Activated CD4-positive, CD25-positive, alpha-beta regulatory T cell (primary cell): ENCODE data around the gene SLC12A8.

Experiments used
- DNase-seq, 4 experiments: peaks; one replicate each; lab custom pipeline; 2025; lab: John Stamatoyannopoulos, UW

Gene SLC12A8

DNA sequence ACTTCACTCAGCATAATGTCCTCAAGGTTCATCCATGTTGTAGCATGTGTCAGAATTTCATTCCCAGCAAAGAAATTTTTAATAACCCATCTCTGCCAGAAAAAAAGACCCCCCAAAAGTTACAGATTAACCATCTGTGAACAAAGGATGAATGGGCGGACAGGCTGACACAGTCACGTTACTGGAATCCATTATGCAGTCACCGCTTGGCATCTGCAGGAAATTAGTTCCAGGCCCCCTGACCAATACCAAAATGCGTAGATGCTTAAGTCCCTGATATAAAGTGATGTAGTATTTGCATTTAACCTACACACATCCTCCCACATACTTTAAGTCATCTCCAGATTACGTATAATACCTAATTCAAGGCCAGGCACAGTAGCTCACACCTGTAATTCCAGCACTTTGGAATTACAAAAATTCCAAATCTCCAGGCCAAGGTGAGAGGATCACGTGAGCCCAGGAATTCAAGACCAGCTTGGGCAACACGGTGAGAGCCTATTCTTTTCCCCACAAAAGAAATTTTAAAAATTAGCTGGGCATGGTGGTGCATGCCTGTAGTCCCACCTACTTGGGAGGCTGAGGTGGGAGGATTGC, 1.5 kb upstream of the SLC12A8 start:
- DNase-seq, result no peak

DNA sequence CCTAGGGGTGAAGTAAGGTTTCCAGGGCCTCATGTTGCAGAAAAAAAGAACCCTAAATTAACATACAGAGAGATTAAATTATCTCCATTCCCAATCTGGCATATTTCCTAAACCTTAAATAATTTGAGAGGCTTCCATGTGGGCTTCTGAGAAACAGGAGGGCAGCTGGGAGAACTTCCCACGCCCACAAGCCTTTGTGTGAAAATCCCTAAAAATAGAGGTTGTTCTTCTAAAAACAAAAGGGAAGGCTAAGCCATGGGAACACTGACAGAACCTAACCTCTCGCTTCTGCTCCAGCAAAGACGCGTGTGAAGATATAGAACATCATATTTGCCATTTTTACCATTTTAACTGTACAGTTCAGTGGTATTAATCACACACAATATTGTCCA, 812 bp upstream of the SLC12A8 start:
- no peak for DNase-seq

DNA sequence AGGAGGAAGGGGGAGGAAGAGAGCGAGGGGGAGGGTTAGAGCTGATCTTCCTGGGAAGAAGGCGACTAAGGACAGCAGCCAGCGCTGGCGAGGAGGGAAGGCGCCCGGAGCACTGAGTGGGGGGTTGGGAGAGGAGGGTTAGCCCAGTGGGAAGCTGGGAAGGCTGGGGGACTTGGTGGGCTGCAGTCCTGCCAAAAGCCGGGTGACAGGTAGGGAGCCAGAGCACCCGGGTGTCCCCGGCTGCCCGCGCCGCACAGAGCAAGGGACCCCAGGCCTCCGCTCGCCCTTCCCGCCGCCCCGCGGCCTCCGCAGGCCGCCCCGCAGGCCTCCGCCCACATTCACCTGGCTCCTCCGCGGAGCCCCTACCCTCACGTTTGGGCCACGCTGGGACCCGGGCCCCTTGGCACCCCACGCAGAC, 448 bp downstream of the SLC12A8 start:
- no peak for DNase-seq

DNA sequence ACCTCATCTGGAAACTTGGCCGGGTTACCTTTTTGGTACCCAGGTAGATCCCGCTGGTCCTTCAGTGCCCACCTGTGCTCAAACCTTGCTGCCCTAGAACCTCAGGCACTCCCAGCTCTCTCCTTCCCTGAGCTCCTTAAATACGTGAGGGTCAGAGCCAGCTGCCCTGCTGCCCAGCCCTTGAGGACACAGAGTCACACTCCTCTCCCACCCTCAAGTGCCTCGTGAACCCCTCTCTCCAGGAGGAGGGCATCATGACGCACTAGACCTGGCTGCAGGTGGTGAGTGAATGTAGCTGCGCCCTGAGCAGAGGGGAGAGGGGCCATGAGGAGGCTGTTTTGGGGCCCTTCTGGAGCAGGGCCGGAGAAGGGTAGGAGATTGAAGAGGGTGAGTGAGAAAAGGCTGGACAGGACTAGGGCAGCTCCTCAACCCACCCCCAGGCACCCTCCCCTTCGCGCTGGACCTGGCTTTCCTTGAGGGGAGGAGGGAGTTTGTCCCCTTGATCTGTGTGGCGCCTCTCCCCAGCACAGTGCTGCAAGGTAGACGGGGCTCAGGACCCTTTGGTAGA, 941 bp downstream of the SLC12A8 start:
- no peak for DNase-seq

DNA sequence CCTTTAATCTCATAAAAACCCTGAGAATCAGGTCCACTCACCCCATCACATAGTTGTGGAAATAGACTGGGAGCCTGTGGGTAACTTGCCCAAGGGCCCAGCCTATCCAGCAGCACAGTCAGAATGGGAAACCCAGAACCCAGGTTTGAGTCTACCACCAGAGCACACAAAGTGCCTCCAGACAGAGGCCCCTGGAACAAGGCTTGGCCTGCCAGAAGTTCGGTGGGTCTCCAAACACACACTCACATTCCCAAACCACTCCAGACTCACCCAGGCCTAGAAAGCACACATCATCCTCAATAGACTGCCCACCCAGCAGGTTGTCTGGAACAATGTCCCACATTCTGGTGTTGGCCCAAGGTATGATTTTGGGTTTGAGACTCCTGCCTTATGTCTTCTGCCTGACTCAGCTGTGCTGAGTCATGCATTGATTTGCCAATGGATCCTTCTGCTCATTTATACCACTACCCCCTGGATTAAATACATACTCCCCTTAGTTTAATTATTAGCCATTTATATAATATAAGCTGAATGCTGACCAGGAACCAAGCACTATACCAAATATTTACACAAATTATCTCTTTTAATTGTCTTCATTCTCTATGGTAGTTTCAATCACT, 4.5 kb downstream of the SLC12A8 start:
- no peak for DNase-seq

DNA sequence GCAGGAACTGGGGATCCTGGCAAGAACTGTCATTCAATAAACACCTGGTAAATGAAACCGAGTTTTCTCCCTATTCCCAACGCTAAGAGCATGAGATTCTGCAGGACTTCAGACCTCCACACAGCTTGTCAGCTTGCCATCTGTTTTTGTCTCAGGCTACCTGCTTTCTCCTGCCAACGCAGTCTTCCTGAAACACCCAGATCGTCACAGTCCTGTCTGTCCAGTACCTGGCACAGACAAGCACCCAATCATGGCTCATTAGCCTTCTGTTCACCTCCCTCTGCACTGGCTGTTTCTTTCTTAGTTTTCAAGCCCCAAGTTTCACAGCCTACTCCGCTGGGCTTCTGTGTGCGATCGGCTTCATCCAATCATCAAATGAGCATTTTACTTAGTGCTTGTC, 5.0 kb downstream of the SLC12A8 start:
- DNase-seq, result no peak

DNA sequence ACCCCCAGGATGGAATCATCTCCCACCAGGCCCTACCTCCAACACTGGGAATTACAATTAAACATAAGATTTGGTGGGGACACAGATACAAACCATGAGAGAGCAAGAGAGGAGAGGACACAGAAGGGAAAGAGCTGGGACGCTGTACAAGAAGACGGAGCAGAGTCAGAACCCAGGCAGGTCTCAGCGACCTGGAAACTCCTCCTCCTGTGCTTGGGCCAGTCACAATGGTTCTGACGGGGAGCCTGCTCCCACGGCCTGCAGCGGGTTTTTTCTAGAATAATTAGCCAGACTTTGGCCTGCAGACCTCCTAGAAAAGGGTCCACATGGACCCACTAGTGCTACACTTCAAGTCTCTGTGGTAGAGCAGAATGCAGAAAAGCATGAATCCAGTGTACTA, 5.6 kb downstream of the SLC12A8 start:
- DNase-seq, result no peak

DNA sequence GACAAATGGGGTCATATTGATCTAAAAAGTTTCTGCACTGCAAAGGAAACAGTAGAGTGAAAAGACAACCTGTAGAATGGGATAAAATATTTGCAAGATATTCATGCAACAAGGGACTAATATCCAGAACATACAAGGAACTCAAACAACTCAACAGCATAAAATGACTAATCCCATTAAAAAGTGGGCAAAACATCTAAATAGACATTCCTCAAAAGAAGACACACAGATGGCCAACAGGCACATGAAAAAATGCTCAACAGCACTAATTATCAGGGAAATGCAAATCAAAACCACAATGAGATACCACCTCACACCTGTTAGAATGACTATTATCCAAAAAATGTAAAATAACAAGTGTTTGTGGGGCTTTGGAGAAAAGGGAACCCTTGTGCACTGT, 8.8 kb downstream of the SLC12A8 start:
- no peak for DNase-seq

DNA sequence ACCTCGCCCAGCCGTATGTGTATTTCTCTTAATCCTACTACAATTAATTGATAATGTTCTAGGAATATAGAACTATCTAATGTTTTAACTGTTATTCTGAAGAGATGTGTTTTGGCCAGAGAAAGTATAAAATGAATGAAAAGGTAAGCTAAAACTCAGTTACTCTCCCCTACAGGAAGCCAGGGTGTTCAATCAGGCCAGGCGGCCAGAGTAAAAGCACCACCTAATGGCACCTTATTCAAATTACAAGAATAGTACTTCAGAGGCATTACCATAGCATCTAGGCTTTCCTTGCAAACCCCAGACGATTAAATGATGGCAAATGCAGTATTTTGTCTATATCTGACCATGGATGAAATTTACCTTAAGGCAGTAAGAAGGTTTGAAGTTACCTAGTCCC, 10.4 kb downstream of the SLC12A8 start:
- DNase-seq, result no peak

DNA sequence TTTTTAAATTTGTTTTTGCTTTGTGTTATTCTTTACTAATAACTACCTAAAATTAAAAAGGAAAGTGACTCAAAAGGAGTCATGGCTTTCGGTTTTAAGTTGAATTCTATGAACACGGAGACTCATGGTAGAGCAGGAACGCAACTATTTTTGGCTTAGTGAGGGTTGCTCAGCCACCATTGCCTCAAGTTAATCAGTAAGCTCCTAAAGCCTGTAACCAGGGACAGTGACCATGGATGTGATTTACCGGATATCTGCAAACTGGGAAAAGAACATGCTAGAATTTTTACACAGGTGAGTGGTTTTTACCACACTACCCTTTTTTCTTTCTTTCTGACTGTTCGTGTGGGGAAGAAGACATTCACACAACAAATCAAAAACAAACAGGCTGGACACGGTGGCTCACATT, 11.8 kb downstream of the SLC12A8 start:
- no peak for DNase-seq

DNA sequence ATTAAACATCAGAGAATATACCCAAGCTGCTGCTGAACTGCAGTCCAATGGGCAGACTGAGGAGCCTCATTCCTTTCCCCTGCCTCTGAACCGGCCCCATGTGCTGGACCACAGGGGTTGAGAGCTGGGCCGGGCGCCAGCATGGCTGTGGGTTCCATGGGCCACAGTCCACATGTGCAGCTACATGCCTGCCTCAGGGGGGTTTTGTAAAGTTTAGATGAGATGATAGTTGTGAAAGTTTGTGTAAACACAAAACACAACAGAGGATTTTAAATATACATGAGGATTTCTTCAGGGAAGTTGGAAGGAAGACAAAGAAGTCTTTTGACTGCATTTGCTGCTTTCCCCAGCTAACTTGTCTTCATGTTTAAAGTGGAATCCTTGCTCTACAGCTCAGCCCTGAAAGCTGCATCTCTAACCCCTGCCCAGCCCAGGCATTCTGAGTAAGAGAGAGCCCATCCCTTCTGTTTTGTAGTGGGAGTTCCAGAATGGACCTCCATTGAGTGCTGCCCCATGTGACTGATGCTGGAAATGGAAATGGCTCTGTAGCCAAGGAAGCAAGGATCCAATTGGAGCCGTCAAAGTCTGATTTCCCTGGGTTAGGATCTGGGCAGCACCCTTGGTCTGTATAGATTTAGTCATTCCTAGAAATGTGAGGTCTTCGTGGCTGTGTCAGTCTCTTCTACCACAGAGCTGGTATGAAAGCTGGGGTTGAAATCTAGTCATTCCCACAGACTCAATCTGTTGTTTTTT, 17.5 kb downstream of the SLC12A8 start:
- no peak for DNase-seq

DNA sequence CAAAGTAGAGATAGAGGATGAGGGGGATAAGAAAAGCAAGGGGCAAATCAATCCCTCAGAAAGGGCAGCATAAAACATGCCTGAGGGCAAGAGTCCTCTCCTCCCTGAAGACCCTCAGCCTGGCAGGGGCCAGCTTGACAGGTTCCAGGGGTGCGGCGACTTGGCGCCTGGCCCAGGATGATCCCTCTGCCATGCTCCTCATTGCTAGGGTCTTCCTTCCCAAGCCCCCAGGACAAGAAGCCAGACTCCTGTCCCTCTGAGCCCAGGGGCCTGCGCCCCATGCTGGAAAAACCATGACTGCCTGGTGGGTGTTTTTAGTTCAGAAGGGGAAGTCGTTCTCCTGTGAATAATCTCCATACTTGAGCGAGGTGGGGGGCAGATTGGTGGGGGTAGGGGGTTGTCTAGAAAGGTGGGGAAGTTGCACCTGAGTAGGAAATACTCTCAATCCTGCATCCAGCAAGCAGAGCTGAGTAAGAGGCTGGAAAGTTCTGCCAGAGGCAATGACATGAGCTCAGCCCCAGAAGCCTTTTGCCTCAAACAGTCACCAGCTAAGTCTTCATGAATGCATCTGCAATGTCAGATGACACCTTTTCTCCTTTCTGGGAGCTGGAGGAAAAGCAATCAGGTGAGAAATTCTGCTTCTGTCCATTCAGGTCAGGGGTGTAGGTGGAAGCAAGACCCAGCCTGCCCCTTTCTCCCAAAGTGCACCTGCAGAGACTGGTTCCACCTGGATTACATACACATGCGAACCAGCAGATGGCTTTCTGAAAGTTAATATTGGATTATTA, 18.3 kb downstream of the SLC12A8 start:
- no peak for DNase-seq

DNA sequence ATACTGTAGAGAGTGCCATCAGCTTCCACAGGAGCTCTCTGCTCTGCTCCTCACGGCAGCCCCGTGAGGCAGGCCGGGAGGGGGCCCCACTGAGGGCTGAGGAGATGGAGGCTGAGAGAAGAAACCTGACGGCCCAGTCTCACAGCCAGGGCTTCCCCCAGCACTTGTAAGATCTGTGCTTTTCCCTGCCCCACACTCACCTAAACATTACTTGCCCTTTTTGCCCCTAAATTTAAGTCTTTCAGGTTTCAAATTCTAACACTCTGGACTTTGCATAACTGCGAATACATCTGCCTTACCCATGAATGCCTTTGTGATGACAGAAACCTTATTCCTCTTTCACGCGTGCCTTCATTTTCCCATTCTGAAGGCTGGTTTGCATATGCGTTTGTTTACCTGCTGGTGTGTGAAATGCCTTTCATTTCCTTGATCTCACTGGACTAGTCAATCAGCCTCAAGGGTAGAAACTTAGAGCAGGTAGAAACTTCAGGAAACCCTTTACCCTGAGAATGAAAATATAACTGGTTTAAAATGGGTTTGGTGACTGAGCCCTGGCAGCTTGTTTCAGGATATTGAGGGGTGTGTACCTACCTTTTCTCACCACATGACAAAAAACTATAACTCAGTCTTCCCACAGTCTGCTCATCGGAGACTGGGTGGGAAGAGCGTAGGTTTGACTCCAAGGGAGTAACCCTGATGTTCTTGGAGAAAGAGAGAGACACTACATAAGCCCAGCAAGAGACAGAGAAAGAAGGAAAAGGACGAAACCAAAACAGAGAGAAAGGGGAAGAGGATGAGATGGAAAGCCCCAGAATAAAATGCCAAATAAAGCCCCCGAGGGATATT, 20.1 kb downstream of the SLC12A8 start:
- no peak for DNase-seq

DNA sequence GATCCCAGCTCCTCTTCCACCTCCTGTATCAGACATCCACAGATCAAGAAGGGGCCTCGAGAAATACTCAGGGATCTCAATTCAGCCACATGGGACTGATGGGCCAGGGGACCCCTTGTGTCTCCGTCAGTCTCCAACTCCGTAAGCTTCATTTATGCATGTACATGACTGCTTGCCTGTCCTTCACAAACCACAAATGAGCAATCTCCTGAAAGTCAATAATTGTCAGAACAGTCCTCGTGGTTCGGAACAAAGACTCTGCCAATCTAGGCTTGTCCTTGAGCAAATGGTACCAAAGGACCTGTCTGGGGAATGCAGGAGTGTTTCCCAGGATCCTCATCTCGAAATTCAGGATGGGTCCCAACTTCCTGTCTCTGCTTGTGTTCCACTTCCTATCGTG, 20.8 kb downstream of the SLC12A8 start:
- DNase-seq, result no peak

DNA sequence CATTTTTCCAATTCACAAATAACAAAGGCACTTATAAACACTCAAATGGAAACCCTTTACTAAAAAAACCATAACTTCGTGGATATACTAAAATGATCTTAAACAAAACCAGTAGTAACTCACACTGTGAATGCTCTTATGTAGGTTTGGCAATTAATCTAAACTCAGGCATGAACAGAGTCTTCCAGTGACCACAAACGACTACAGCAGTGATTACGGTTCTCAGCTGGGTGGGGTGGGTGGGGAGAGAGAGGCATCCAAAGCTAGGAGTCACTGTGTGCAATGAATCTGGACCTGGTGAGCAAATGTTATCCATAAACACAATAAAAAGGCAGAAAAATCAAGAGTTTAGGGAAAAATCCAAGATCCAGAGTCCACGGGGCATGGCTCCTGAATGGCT, 21.3 kb downstream of the SLC12A8 start:
- no peak for DNase-seq

DNA sequence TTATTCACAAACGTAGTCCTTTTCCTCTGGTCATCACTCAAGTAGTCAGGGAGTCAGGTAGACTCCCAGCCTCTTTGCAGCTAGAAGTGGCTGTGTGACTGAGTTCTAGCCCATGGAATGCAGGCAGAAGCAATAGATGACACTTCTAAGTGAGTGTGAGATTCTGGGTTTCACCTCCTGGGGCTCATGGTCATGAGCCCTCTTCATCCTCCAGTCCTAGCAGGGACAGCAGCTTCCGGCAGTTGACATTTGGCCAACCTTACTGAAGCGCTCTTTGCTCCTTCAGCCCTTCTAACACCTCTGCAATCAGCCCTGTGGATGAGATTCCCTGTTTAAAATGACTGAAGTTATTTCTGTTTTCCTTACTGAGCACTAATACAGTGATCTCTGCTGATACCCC, 21.8 kb downstream of the SLC12A8 start:
- no peak for DNase-seq

DNA sequence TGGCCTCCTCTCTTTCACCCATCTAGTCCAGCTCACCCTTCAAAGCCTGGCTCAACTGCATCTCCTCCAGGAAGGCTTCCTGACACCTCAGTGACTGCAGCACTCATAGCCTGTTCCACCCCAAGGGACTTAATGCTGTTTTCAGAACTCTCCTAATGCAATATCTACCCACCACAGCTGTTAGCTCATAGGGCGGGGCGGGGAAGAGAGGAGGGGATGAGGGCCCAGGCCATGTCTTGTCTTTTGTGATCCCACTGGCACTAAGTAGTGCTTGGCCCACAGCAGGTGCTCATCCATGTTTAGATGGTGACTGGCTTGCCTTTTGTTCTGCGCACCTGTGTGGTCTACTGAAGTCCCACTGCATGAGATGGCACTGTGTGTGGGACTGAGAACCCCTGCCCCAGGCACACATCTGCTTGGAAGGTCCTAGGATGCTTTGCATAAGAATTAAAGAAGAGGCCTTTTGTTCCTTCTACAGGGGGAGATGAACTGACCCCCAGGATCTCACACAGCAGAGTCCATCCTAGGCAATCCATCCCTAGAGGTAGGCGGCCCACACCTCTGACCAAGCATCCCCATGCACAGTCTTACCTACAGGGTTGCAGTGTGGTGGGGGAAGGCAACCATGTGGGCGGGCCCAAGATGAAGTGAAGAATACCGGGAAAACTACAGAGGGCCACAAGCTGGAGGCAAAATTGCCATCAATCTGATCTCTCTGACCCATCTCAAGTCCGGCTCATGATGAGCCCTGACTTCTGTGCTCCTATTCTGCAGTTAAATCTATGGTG, 23.0 kb downstream of the SLC12A8 start:
- DNase-seq, result no peak

DNA sequence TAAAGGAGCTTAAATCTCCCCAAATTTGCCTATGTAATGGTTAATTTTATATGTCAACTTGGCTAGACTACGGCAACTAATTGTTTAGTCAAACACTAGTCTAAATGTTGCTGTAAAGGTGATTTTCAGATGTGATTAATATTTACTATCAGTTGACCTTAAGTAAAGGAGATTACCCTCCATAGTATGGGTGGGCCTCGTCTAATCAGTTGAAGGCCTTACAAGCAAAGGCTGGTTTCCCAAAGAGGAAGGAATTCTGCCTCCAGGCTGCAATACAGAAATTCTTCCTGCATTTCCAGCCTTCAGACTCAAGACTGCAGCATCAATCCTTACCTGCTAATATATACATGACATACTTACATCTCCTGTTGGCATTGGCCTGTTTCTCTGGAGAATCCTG, 23.6 kb downstream of the SLC12A8 start:
- DNase-seq, result no peak

DNA sequence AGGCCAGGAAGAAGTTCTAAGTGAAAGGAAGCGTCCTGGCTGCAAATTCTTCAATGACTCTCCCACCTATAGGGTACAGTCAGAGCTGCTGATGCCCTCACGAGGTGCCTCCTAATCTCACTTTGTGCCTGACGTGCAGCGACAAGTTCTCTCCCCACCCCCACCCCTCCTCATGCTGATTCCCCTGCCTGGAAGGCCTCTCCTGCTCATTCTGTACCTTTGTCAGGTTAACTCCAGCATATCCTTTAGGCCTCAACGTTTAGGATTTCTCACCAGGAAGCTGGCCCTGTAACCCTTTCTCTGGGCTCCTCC, 25.0 kb downstream of the SLC12A8 start:
- no peak for DNase-seq

DNA sequence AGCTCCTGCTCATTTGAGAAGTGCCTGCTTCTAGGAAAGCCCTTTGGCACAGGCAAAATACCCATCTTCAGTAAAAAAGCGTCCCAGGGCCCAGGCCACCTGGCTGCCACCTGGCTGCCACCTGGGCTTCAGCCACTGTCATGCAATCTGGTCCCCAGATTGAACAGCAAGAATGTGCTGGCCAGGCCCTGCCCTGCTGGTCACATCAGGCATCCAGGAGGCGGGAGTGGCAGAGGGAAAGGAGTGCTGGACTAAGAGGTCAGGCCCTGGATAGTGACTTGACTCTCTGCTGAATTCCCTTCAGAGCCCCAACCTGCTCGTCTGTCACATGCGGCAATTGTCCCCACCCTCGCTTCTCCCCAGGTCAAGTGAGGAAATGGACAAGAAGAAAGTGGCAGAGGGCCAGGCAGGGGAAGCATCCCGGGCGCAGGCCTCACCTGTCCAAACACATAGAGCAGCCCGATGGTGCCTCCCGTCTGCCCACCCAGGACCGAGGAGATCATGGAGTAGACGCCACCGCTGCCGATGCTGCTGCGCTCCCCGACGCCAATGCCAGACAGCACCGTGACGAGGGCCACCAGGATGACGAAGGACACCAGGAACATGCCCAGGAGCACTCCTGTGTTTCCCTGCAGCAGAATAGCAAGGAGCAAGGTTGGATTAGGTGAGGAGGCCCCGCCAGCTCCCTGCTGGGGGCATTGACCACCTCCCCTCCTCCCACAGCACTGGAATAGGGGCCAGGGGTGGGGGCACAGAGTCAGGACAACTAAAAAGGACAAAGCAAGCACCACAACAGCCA, 25.5 kb downstream of the SLC12A8 start:
- DNase-seq, result no peak
